Right lobe of liver (tissue), 4 donors: ENCODE data around the gene ZNF763.

Experiments used
- POLR2A ChIP-seq: fragments of 450-650 bp; IDR thresholded peaks from one replicate; pipeline ENCODE4 v1.6.1; 2017; ENCODE audit warnings: antibody characterized with exemption, mild to moderate bottlenecking
- TF ChIP-seq, protein P1 (sequence below), 4 donors: fragments of 200-600 bp in 3 of 4; fragments of 450-650 bp in 1 of 4; IDR thresholded peaks; one replicate each; pipeline versions ENCODE4 v1.5.1 to v1.8.0; 2016 to 2022; ENCODE audit warnings: antibody characterized with exemption in 4 of 4, mild to moderate bottlenecking in 2 of 4
- donor health status: DM: no; HTN: no; CAD: no.
- donor health status: DM: no; HTN: no; CAD: no.
- donor health status: DM: no; HTN: yes; CAD: no.

DNA sequence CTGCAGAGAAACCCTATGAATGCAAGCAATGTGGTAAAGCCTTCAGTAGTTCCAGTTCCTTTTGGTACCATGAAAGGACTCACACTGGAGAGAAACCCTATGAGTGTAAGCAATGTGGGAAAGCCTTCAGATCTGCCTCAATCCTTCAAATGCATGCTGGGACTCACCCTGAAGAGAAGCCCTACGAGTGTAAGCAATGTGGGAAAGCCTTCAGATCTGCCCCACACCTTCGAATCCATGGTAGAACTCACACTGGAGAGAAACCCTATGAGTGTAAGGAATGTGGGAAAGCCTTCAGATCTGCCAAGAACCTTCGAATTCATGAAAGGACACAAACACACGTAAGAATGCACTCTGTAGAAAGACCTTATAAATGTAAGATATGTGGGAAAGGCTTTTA, 14.7 kb downstream of the ZNF763 start:
- TF ChIP-seq, protein P1, sequence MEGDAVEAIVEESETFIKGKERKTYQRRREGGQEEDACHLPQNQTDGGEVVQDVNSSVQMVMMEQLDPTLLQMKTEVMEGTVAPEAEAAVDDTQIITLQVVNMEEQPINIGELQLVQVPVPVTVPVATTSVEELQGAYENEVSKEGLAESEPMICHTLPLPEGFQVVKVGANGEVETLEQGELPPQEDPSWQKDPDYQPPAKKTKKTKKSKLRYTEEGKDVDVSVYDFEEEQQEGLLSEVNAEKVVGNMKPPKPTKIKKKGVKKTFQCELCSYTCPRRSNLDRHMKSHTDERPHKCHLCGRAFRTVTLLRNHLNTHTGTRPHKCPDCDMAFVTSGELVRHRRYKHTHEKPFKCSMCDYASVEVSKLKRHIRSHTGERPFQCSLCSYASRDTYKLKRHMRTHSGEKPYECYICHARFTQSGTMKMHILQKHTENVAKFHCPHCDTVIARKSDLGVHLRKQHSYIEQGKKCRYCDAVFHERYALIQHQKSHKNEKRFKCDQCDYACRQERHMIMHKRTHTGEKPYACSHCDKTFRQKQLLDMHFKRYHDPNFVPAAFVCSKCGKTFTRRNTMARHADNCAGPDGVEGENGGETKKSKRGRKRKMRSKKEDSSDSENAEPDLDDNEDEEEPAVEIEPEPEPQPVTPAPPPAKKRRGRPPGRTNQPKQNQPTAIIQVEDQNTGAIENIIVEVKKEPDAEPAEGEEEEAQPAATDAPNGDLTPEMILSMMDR (IDR thresholded peaks at IDR 0.05), result no peak
- no peak for TF ChIP-seq POLR2A
